HTERT RPE-1 (cell line): ENCODE measurements around the gene RAB3A.

ENCODE experiments used
- in situ Hi-C: fragments of 300-500 bp; cut with MboI; formaldehyde crosslinking; loops from 4 replicates; pipeline ENCODE4 v1.14.3; 2020; ENCODE audit warnings: low sequenced_read_pairs

Gene RAB3A, protein sequence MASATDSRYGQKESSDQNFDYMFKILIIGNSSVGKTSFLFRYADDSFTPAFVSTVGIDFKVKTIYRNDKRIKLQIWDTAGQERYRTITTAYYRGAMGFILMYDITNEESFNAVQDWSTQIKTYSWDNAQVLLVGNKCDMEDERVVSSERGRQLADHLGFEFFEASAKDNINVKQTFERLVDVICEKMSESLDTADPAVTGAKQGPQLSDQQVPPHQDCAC

DNA sequence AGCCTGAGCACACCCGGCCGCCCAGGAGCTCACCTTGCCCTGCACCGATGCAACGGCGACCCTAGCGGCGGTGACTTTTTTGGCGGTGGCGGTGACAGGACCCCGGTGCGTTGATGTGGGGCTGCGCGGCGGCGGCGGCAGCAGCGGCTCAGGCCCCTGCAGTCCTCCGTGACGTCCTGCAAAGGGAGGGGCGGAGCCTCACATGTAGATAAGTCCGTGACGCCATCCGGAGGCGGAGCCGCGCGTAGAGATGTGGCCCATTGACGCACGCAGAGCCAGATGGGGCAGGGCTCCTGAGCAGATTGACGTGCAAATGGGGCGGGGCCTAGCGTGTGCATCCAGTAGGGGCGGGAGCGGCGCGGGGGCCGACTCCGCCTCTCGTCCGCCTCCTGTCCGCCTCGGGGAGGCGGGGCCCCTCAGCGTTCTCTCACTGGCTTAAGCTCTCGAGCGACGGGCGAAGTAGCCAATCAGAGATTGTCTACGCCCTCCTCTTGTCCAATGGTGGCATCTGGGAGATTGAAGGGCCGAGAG lies at the start of gene RAB3A:
TSS of gene RAB3A (minus strand) at position 180 of the 531 bp plus-strand sequence. CDS start 1,302 bp downstream, outside the sequence.
- in situ Hi-C loops, result no loop called here

DNA sequence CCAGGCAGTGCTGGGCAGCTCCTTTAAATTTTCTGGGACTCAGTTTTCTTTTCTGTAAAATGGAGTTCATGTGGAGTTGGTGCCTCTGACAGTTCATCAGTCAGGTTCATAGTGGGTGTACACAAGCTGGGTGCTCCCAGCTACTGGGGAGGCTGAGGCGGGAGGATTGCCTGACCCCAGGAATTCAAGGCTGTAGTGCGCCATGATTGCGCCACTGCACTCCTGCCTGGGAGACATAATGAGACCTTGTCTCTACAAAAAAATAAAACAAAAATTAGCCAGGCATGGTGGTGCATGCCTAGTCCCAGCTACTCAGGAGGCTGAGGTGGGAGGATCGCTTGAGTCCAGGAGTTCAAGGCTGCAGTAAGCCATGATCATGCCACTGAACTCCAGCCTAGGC lies 49.3 kb upstream of the RAB3A start:
- in situ Hi-C loops, result no loop called here

DNA sequence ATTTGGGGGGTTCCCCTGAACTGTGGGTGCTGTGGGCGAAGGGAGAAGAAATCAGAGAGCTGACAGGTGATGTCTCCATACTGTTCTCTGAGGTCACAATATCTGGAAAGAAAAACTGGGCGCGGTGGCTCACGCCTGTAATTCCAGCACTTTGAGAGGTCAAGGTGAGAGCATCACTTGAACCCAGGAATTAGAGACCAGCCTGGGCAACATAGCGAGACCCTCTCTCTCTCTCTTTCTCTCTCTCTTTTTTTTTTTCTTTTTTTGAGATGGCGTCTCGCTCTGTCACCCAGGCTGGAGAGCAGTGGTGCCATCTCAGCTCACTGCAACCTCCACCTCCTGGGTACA lies 48.5 kb upstream of the RAB3A start:
- in situ Hi-C loops, result no loop called here

DNA sequence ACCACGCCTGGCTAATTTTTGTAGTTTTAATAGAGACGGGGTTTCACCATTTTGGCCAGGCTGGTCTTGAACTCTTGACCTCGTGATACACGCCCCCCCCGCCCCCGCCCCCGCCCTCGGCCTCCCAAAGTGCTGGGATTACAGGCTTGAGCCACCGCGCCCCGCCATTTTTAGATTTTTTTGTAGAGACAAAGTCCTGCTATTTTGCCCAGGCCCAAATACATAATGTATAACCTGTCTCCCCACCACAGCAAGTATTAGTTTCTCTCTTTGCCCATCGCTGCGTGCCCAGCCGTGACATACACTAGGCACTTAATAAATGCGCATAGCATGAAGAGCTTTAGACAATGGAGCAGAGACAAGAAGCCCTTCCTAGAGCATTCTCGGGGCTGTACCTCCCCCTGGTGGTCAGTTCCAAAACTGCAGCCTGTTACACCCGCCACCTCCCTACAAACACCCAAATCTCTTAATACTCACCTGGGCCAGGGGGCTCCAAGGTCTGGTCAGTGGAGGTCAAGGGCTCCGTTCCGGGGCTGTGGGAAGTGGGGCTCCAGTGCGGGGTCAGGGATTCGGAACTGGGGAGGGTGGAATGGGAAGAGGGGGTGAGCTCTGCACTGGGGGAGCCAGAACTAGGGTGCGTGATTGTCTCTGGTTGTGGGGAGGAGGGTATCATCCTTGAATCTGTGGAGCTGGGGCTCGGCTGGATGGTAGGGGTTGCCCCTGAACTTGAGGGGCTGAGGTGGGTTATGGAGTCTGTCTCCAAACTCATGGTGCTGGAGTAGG lies 47.9 kb upstream of the RAB3A start:
- in situ Hi-C loops, result no loop called here

DNA sequence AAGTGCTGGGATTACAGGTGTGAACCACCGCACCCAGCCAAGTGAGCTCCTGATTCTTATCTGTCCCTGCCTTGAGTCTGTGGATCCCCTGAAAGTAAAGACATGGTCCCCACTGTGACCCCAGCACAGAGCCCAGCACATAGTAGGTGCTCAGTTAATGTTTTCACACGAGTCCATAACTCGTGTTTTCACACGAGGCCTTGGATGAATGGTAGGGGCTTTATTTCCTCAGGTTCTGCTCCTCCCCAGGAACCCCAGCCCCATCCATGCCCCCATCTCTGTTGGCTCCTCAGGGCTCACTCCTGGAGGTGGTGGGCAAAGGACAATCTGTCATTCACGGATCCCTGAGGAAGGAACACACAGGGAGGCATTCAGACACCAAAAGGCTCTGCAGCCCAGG lies 46.0 kb upstream of the RAB3A start:
- in situ Hi-C loops, result no loop called here

DNA sequence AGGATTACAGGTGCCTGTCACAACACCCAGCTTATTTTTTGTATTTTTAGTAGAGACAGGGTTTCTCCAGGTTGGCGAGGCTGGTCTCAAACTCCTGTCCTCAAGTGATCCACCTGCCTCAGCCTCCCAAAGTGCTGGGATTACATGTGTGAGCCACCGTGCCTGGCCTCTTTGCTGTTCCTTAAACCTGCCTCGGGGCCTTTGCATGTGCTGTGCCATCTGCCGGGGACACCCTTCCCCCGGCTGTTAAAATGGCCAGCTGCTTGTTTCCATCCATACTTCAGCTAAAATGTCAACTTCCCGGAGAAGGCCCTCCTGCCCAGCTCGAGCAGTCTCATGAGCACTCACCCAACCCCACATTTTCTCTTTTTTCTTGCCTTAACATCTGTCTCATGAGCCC lies 41.5 kb upstream of the RAB3A start:
- in situ Hi-C loops, result no loop called here

DNA sequence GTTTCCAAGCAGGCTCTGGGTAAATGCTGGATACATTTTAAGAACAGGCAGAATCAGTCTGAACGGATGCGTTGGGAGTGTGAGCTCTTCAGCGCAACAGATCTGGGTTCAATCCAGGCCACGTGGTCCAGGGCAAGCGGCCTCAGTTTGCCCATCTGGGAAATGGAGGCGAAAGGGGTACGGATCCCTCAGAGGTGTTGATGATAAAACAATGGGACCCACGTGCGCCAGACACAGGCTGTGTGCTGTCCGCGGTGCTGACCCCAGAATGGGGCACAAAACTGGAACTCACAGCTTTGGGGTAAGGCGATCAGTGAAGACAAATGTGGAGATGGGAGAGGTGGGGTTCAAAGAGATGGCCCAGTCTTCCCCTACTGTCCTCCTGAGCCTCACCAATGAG lies 35.5 kb upstream of the RAB3A start:
- in situ Hi-C loops, result no loop called here

DNA sequence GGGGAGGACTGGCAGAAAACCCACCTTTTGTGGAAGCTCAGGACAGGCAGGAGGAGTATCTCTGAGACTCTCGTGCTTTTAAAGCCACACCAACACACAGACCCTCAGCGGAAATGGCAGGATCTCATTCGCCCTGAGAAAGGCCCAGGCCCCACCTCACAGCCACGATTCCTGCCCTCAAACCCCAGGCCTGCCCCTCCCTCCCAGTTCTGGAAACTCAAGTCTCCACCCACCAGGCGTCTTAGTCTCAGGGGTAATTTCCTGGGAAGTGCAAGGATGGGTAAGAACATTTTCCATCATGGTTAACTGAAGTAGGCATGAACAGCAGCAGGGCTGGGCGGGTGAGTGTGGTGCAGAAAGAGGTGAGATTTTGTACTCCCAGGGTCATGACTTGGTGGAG lies 30.4 kb upstream of the RAB3A start:
- in situ Hi-C loops, result no loop called here

DNA sequence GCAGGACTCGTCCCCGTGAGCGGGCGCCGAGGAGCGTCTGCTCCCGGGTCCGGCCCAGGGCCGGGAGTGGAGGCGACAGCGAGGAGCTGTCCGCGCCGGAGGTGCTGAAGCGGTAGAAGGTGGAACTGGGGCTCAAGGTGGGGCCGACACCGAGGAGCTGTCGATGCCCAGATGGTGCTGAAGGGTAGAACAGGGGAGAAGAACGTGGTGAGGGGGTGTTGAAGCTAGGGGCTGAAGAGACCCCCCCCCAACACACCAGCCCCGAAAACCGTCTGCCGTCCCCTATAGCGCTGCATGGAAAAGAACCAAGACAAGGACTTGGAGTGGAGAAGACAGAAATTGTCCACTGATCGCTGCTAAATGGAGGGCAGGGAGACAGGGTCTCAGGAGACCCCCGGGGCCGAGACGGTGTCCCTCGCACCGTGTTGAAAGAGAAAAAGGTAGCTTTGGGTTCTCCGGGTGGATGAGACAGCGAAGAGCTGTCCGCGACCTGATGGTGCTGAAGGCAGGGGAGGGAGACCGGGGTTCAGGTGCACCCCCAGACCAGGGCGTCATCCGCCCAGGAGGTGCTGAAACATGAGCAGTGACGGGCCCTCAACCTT lies 29.5 kb upstream of the RAB3A start:
- in situ Hi-C loops, result no loop called here

DNA sequence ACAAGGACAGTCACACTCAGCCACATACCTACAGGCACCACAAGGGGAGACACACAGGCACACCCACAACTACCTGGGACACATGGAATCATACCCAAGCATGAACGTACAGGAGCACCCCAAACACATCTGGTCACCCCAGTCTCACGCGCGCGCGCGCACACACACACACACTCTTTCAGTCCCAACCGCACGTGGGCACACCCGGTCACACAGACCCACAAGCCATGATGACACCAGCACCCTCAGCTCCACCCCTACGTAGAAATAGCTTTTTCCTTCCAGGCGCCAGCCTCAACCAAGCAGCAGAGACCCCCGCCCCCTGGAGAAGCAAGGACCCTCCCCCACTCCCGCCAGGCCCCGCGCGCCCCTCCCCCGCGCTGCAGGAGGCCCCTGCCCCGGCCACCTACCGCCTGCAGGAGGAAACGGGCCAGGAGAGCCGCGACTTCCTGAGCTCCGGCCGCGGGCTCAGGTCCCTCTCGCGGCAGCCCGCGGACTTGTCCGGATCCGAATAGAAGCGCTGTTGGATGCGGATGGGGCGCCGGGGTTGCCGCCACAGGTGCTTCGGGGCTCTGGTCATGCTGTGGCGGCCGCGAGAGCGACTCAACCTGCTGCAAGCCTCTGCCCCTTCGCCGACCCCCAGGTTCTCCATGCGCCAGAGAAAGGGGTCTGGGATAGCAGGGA lies 28.8 kb upstream of the RAB3A start:
- in situ Hi-C loops, result no loop called here

DNA sequence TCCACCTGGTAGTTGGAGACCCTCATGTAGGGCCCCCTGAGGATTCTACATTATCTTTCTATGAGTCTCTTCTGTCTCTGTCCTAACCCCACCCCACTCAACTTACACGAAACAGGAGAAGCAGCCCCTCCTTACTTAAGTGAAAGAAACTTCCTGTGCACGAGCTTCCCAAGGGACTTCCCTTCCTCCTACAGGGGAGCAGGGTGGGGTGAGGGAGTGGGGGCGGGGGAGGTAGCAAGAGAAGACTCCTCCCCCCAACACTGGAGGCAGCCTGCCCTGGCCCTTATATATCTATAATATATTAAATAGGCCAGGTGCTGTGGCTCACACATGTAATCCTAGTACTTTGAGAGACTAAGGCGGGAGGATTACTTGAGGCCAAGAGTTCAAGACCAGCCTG lies 27.9 kb upstream of the RAB3A start:
- in situ Hi-C loops, result no loop called here

DNA sequence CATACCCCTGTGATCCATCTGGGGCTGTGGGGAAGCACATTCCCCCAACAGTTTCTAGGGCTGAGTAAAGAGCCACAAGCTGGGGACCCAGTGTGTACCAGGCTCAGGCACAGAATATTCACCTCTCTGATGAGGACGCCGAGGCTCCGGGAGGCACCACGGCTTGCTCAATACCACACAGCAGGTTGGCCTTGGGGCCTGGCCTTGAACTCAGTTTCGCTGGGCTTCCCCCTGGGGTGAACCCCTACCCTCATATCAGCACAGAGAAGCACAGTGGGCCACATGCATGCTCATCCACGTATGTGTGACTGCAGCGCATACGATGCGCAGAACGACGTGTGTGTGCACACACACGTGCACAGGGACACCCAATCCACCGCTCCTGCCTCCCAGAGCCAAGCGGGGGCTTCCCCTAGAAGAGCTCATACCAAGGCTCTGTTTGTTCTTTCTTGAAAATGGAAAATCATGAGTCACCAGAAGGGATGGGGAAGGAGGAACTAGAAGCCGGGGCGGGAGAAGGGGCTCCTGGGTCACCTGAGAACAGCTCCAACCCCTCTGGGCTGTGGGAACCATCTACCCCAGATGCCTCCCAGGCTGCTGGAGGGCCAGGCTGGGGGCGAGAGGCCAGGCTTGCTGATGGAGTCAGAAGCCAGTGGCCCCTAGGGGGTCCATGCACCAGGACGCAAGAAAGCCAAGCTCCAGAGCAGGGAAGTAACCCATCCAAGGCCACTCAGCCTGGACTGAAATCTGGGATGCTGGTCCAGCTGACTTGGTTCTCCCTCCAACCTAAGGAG lies 27.3 kb upstream of the RAB3A start:
- in situ Hi-C loops, result no loop called here

DNA sequence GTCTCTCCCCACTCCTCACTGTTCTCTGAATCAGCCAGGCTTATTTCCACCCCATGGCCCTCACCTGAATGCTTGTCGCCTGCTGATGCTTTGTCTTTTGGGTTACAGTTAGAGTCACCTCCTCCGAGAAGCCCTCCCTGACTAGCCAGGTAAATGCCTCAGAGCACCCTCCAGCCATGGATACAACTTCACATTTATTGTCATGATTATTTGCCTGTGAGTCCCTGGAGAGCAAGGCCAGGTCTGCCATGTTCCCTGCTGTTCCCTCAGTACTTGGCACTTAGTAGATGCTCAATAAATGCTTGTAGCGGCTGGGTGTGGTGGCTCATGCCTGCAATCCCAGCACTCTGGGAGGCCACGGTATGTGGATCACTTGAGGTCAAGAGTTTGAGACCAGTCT lies 26.1 kb upstream of the RAB3A start:
- in situ Hi-C loops, result no loop called here

DNA sequence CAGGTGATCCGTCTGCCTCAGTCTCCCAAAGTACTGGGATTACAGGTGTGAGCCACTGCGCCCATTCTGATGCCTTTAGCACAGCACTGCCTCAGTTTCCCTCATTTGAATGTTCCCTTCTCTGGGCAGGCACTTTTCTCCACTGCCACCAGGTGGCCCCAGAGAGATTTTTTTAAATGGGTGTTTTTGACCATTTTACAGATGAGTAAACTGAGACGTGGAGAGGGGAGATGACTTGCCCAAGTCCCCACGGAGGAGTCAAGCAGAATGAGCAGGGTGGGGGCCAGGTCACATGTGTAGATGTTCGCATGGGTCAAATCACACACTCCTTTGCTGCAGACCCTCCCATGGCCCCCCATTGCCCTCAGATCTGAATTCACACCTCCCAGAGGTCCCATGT lies 25.6 kb upstream of the RAB3A start:
- in situ Hi-C loops, result no loop called here

DNA sequence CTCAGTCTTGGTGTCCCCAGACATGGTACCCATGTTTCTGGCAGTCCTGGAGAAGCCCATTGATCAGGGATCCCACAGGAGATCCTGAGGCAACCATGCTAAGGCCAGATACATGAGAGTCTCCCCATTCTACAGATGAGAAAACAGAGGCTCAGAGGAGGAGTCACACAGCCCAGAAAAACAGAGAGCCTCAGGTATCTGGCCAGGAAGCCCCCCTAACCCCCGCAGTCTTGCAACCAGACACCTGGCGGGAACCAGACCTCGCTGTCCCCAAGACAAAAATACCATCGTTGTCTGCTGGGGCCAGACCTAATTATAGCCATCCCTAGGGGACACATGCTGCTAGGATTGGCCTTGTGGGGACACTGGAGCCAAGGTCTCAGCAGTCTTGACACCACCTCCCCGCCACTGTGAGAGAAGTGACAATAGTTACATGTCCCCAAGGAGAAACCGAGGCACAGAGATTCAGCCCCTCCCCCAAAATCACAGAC lies 24.0 kb upstream of the RAB3A start:
- in situ Hi-C loops, result no loop called here

DNA sequence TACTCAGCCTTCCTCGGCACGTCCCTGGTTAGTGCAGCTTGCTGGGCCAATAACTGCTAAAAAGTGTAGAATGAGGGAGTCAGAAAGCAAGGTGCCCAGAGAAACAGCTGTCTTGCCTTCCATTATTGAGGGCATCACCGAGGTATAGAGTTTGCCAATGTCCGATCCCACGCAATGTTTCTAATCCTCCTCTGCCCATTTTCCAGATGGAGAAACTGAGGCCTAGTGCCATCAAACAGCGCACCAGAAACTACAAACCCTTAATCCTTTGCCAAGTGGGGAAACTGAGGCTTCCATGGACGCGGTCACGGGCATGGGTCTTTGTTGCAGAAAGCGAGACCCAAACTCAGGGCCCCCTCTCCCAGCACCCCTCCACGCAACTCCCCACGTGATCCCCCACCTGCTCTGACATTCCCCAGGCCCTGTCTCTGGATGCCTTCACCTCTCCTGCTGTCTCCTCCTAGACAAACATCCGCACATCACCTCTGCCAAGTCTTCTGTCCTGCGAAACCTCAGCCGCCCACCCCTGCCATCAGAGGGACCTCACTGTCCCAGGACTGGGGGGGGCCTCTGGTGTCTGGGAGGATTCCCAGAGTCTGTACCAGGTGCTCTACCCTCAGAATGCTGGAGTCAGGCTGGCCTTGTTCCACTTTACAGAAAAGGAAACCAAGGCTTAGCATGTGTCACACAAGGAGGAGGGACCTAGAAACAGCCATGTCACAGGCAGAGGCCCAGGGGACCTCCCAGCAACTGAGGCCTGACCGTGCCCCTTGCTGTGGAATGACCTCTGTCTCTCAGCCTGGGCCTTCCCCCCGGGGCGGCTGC lies 23.3 kb upstream of the RAB3A start:
- in situ Hi-C loops, result no loop called here

DNA sequence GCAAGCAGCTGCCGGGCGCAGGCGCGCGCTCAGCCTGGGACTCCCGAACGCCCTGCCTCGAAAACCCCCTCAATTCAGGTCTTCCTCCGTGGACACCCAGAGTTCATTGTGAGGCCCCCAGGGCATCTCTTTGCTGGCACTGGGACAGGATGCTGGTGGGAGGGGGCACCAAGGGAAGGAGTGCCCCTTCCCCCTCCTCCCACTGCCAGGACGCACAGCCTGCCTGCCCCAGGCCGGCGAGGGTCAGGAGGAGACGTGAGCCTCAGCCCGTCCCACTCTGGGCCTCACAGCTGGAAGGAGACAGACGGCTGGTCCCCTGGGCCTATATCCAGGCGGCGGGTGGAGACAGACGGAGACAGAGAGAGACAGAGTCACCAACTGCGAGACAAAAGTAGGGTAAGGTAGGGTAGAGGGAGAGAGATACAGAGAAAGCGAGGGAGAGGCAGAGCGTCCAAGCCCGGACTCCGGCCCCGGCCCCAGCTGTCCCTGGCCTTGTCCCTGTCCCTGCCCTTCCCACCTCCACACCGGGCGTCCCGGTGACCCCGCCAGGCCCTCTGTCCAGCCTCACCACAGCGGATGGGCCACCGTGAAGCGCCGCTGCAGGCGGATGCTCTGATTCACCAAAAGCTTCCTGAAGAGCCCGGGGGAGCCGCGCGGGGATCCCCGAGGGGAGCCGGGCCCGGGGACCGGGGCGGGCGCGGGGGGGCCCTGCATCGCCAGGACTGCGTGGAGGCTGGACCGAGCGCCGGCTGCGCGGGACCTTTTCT lies 22.0 kb upstream of the RAB3A start, which contains the start of gene PDE4C:
TSS of gene PDE4C (minus strand) at position 737 of the 767 bp plus-strand sequence. CDS start at position 714, 23 bp downstream.
- in situ Hi-C loops, result no loop called here

DNA sequence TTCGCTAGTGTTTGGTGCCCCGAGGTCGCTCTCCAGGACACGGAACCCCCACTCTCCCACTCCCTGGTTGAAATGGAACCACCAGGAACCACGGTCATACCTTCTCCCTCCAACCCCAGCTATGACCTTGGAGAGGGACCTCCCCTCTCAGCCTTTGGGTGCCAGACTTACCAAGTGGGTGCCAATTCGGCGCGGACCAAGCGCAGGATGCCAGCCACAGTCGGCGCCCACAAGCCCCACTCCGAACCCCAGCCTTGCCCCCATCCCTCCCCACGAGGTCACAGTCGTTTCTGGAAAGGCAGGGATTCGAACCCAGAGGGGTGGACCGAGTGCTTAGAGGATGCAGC lies 21.5 kb upstream of the RAB3A start:
- in situ Hi-C loops, result no loop called here
